ENCODE results near the gene LACC1. TPM values are rescaled to one million over a fixed set of nuclear protein-coding genes. Genes with fewer than 3 reads are reported as not detected.

LACC1 gene
- total RNA-seq, 1 experiment from 2014 or later: 3.7 TPM

DNA sequence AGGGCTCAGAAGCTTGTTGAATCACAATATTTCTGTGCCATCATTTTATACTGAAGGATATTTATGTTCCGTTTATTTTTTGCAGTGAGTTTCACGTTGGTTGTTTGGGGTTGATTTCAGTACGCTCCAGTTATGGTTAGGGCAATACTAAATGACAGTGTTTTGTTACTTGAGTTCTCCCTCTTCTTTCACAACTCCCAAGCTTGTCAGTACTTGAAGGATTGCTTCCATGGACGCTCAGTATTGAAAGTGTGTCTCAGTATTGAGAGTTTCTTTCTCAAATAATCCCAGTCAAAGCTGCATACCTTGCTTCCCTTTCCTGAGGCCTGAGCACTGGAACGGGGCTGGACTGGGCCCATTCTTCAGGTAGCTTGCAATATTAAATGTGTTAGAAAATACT lies 38.9 kb downstream of the LACC1 start:
- Histone ChIP-seq H3K18ac (ENCODE audit: insufficient read length, low read depth, low read length) (no peak overlapping the region), H2AFZ (ENCODE audit: low read length) (no peak overlapping the region), H2AK5ac (ENCODE audit: insufficient read length, low read length) (no peak overlapping the region), H3T11ph (ENCODE audit: low read length) (no peak overlapping the region), H3K56ac (ENCODE audit: insufficient read length, low read depth, low read length) (no peak overlapping the region), H3K9ac (ENCODE audit: extremely low read depth, insufficient read length, low read length) (no peak overlapping the region), H3K27me3 (ENCODE audit: insufficient read depth, low read length) (no peaks in the 10 kb centered on the region; the same call in 1 of the 2 replicates), H2BK5ac (ENCODE audit: insufficient read length, low read length) (no peak overlapping the region), H3K79me1 (ENCODE audit: insufficient read depth, low read depth, low read length, poor library complexity, severe bottlenecking) (no peaks in the 10 kb centered on the region), H3K9me3 (ENCODE audit: control insufficient read depth, low read depth, low read length) (no peaks in the 10 kb centered on the region), H4K91ac (ENCODE audit: insufficient read length, low read depth, low read length) (no peak overlapping the region), H3K4me1 (ENCODE audit: insufficient read depth, low read length) (no peaks in the 10 kb centered on the region), H3K4me2 (ENCODE audit: insufficient read depth, insufficient read length, low read length) (no peak overlapping the region), H4K5ac (ENCODE audit: insufficient read length, low read depth, low read length) (no peak overlapping the region), H3K79me2 (ENCODE audit: insufficient read depth, low read length) (no peaks in the 10 kb centered on the region), H2BK12ac (ENCODE audit: insufficient read length, low read depth, low read length) (no peak overlapping the region), H3K27ac (ENCODE audit: insufficient read length, low read depth, low read length) (no peak overlapping the region), H3K23ac (ENCODE audit: insufficient read length, low read depth, low read length) (no peak overlapping the region), H3K4ac (ENCODE audit: low read depth, low read length) (no peak overlapping the region), H2BK120ac (ENCODE audit: low read depth, low read length, poor library complexity, severe bottlenecking) (no peak overlapping the region), H2BK20ac (ENCODE audit: low read depth, low read length, poor library complexity, severe bottlenecking) (no peak overlapping the region), H4K20me1 (ENCODE audit: control insufficient read depth, insufficient read depth, insufficient read length) (no peaks in the 10 kb centered on the region), H2BK15ac (ENCODE audit: low read depth, low read length) (no peak overlapping the region), H3K23me2 (ENCODE audit: insufficient read length, low read depth, low read length, poor library complexity, severe bottlenecking) (no peaks in the 10 kb centered on the region), H4K8ac (replicated peaks; ENCODE audit: insufficient read length, low read depth, low read length) (no peak overlapping the region), H3K14ac (ENCODE audit: insufficient read depth, low read length) (no peak overlapping the region)
- TF ChIP-seq, protein P1, sequence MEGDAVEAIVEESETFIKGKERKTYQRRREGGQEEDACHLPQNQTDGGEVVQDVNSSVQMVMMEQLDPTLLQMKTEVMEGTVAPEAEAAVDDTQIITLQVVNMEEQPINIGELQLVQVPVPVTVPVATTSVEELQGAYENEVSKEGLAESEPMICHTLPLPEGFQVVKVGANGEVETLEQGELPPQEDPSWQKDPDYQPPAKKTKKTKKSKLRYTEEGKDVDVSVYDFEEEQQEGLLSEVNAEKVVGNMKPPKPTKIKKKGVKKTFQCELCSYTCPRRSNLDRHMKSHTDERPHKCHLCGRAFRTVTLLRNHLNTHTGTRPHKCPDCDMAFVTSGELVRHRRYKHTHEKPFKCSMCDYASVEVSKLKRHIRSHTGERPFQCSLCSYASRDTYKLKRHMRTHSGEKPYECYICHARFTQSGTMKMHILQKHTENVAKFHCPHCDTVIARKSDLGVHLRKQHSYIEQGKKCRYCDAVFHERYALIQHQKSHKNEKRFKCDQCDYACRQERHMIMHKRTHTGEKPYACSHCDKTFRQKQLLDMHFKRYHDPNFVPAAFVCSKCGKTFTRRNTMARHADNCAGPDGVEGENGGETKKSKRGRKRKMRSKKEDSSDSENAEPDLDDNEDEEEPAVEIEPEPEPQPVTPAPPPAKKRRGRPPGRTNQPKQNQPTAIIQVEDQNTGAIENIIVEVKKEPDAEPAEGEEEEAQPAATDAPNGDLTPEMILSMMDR (conservative IDR thresholded peaks at IDR 0.05): no peak
- Mint-ChIP-seq H3K4me3 (no peak overlapping the region), H3K36me3 (ENCODE audit: insufficient read depth in 1 of 3, low read depth in 3 of 3) (no peaks in the 10 kb centered on the region), H3K27ac (no peak overlapping the region), H3K27me3 (ENCODE audit: low read depth) (no peaks in the 10 kb centered on the region; the same call in 1 of the 2 replicates), H3K9me3 (no peaks in the 10 kb centered on the region), H3K4me1 (no peaks in the 10 kb centered on the region)
- no CpG with 5 or more reads among the region's 5 CpGs for WGBS (ENCODE audit: extremely low coverage, insufficient read length, low lambda C conversion rate)
- DNase-seq: no peak

All from H9 (cell line).